Measurements from ENCODE around the gene RTL9. TPM values are rescaled to one million over a fixed set of nuclear protein-coding genes. Genes with fewer than 3 reads are reported as not detected.

The RTL9 gene
- total and polyA plus RNA-seq, 2 of the 13 experiments (the other 11 are each of a cell fraction or from before 2014, with no cell fraction given) = 0.01 to 0.02 TPM

- Histone ChIP-seq H3K4me2 (ENCODE audit: low read depth, low read length) (no peak overlapping the region), H3K4me3 (replicated peaks in 1 of 3; ENCODE audit: insufficient read depth in 1 of 3, low read depth in 2 of 3, low read length in 3 of 3) (no peak overlapping the region), H3K9me3 (ENCODE audit: low read length) (no peaks in the 10 kb centered on the region), H3K27ac (ENCODE audit: extremely low read length, insufficient read depth, low read length) (no peak overlapping the region), H3K79me2 (ENCODE audit: insufficient read depth, low read length) (no peaks in the 10 kb centered on the region), H2AFZ (ENCODE audit: low read length) (no peak overlapping the region), H3K27me3 (ENCODE audit: control insufficient read depth in 1 of 2, insufficient read depth in 2 of 2, low read length in 2 of 2) (no peaks in the 10 kb centered on the region), H4K20me1 (ENCODE audit: insufficient read depth, low read length) (no peaks in the 10 kb centered on the region), H3K9ac (ENCODE audit: insufficient read depth, low read depth, low read length) (no peak overlapping the region), H3K36me3 (replicated peaks in 1 of 2; ENCODE audit: control insufficient read depth in 1 of 2, insufficient read depth in 2 of 2, low read length in 2 of 2) (no peaks in the 10 kb centered on the region), H3K4me1 (ENCODE audit: insufficient read depth, low read length) (no peaks in the 10 kb centered on the region)
- intact Hi-C loops (cut with micrococcal nuclease; ENCODE audit: unreplicated experiment) = no loop called here
- DNase-seq (ENCODE audit: low spot score) (no peak), ATAC-seq (no peak), FAIRE-seq (no peak)
- in situ Hi-C loops (cut with HindIII; ENCODE audit: extremely low pct_ligation_motif_present, low pct_unique_long_range_greater_than_20kb) = no loop called here
- 28% methylated on average over 3 of the region's 3 CpGs for WGBS (ENCODE audit: low lambda C conversion rate)
- CTCF ChIA-PET (ENCODE audit: low intra/inter-chr PET ratio, low total read pairs) = no interaction called here
- no TSS peak for BruUV-seq (replicated peaks)
- POLR2A ChIA-PET = no interaction called here
- no peak for TF ChIP-seq ZNF34 (CRISPR knock-in tag; IDR thresholded peaks at IDR 0.05; ENCODE audit: borderline replicate concordance)
- TF ChIP-seq NBN (conservative IDR thresholded peaks at IDR 0.05) = no peak
- no peak for TF ChIP-seq ZBTB8A (CRISPR knock-in tag; IDR thresholded peaks at IDR 0.05; ENCODE audit: borderline replicate concordance, low read depth)
- no peak for TF ChIP-seq CHD4 (IDR thresholded peaks at IDR 0.05; ENCODE audit: borderline replicate concordance, low read length)
- TF ChIP-seq PRDM15 (CRISPR knock-in tag; IDR thresholded peaks at IDR 0.05) = no peak
- no peak for TF ChIP-seq GATA4 (IDR thresholded peaks at IDR 0.05; ENCODE audit: borderline replicate concordance, low read depth)
- TF ChIP-seq ZNF24 (IDR thresholded peaks at IDR 0.05) = no peak
- no peak for TF ChIP-seq YEATS2 (CRISPR knock-in tag; IDR thresholded peaks at IDR 0.05; ENCODE audit: borderline replicate concordance)
- no peak for TF ChIP-seq KDM5A (IDR thresholded peaks at IDR 0.05; ENCODE audit: borderline replicate concordance, low read length)
- TF ChIP-seq ZNF407 (CRISPR knock-in tag; IDR thresholded peaks at IDR 0.05; ENCODE audit: not compliant biosample characterization) = no peak
Observed at GRCh38 chrX:110331444-110332030, 27.1 kb upstream of the RTL9 start.

Measured in HepG2 (cell line).